ENCODE data around the gene CCDC157. TPM values are rescaled to one million over a fixed set of nuclear protein-coding genes. Genes with fewer than 3 reads are reported as not detected.

The CCDC157 gene
- total and polyA plus RNA-seq, 12 donors, result 0.48 to 9.9 (median 2.8) TPM

DNA sequence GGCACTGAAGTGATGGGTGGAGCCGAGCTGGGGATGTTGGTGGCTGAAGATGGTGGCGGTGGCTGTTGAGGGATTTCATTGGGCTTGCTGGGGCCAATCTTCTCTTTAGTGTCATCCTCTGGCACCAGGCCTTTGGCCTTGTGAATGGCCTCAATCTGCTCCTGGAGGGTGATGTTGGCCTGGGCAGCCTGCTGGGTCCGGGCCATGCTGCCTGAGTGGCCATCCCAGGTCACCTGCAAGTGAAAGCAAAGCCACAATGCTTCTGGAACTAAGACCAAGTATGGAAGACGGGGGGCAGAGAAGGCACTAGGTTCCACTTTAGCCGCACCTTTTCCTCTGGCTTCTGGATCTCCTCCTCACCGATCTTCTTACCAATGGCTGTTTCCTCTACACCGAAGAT lies 18.0 kb upstream of the CCDC157 start:
- peak in 2 of 7 donors; percentile 38 to 52 for DNase-seq
- H3K27ac ChIP-seq, result no peak overlapping the region
- intact Hi-C loops (cut with DNase I), result no loop called here
- H3K27me3 ChIP-seq, result no peaks in the 10 kb centered on the region
- H3K4me3 ChIP-seq, result no peak overlapping the region
- no peaks in the 10 kb centered on the region for H3K9me3 ChIP-seq (replicated peaks in 1 of 3)
- H3K4me1 ChIP-seq (replicated peaks in 1 of 2), result peaks cover 3 to 19% of the 10 kb centered on the region in 2 donors
- H3K36me3 ChIP-seq (replicated peaks in 1 of 2), result peaks cover 0 to 100% of the 10 kb centered on the region in 2 donors
- WGBS, 4 donors, result 85 to 88% (median 86%) methylated on average over 7 of the region's 7 CpGs
- TF ChIP-seq, protein P1, sequence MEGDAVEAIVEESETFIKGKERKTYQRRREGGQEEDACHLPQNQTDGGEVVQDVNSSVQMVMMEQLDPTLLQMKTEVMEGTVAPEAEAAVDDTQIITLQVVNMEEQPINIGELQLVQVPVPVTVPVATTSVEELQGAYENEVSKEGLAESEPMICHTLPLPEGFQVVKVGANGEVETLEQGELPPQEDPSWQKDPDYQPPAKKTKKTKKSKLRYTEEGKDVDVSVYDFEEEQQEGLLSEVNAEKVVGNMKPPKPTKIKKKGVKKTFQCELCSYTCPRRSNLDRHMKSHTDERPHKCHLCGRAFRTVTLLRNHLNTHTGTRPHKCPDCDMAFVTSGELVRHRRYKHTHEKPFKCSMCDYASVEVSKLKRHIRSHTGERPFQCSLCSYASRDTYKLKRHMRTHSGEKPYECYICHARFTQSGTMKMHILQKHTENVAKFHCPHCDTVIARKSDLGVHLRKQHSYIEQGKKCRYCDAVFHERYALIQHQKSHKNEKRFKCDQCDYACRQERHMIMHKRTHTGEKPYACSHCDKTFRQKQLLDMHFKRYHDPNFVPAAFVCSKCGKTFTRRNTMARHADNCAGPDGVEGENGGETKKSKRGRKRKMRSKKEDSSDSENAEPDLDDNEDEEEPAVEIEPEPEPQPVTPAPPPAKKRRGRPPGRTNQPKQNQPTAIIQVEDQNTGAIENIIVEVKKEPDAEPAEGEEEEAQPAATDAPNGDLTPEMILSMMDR (IDR thresholded peaks at IDR 0.05), result no peak
- no peak for TF ChIP-seq POLR2A (IDR thresholded peaks at IDR 0.05)

DNA sequence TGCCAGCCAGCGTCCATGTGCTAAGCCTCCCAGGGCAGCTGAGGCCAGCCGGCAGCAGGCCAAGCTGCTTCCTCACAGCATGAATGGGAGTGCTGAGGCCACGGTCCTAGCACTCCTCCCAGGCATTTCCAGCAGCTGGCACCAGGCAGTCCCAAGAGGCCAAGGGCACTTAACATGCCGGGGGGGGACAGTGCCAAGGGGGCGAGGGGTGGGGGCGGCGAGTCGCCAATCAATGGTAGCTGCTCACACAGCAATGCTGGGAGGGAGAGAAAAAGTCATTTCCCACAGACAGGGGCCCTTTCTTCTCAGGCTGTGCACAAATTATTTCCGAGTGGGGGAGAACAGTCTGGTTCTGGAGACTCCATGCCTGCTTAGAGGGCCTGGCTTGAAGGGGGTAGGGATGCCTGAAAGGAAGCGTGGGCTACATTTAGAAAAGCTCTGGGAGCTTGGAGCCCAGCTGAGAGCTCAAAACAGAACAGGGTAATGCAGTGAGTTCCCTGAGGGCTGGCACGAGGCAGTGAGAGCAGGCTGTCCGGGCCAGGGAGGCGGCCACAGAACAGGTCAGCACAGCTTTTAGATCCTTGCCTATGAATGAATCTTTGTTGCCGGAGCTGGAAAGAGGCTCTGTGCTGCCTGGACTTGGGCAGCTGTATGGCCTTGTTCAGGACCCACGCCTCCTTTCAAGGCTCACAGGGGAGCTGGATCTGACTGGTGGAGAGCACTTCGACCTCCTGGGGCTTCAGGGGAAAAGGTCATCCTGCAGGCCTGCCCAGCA lies 15.7 kb upstream of the CCDC157 start:
- intact Hi-C loops (cut with DNase I), result no loop called here
- TF ChIP-seq POLR2A (IDR thresholded peaks at IDR 0.05), result no peak
- TF ChIP-seq, protein P1 (IDR thresholded peaks at IDR 0.05), result no peak
- peaks cover 0 to 100% of the 10 kb centered on the region in 2 donors for H3K36me3 ChIP-seq (replicated peaks in 1 of 2)
- H3K27ac ChIP-seq, result peak overlapping the region in 4 of 5 donors; percentile 26 to 48 (median 42)
- 41 to 54% (median 45%) methylated on average over 8 to 16 of the region's 16 CpGs for WGBS, 4 donors
- no peaks in the 10 kb centered on the region for H3K27me3 ChIP-seq
- H3K9me3 ChIP-seq (replicated peaks in 1 of 3), result no peaks in the 10 kb centered on the region
- H3K4me3 ChIP-seq, result no peak overlapping the region
- H3K4me1 ChIP-seq (replicated peaks in 1 of 2), result peaks cover 3 to 19% of the 10 kb centered on the region in 2 donors
- DNase-seq, result peak; percentile 53 to 89 (median 78)

DNA sequence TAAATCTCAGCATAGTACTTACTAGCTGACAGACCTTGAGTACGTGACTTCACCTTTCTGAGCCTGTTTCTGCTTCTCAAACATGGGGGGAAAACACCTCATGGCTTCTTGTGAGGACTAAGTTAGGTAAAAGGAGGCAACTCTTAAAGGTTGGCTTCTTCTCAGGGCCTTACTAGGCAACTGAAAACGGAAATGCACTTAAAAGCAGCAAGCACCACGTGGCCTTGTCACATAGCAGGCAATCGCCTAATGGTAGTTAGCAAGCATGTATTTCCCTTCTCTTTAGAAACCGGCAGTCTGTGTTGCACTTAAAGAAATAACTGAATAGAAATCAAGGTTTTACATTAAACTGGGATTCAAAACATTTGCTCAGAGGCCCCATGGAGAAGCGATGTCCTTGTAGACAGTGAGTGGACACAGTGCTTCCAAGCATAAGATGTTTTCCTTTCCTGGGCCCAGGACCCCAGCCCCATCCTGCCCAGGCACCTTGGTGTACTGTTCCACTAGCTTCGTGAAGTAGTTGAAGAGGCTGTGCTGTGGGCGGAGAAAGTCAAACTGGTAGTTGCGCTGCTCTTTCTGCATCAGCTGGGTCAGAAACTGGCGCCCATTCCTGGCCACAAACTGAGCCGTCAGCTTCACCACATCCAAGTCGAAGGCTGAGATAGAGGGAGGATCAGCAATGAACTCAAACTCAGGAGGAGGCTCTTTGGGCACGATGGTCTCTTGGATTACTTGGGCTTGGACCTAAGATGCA lies 12.2 kb upstream of the CCDC157 start:
- peaks cover 0 to 100% of the 10 kb centered on the region in 2 donors for H3K36me3 ChIP-seq (replicated peaks in 1 of 2)
- H3K27me3 ChIP-seq, result no peaks in the 10 kb centered on the region
- no peak for DNase-seq
- intact Hi-C loops (cut with DNase I), result no loop called here
- 89 to 93% (median 91%) methylated on average over 13 of the region's 13 CpGs for WGBS, 4 donors
- TF ChIP-seq, protein P1 (IDR thresholded peaks at IDR 0.05), result no peak
- TF ChIP-seq POLR2A (IDR thresholded peaks at IDR 0.05), result no peak
- no peak overlapping the region for H3K27ac ChIP-seq
- H3K4me1 ChIP-seq (replicated peaks in 1 of 2), result peaks cover 3 to 19% of the 10 kb centered on the region in 2 donors
- H3K9me3 ChIP-seq (replicated peaks in 1 of 3), result no peaks in the 10 kb centered on the region
- H3K4me3 ChIP-seq, result no peak overlapping the region

DNA sequence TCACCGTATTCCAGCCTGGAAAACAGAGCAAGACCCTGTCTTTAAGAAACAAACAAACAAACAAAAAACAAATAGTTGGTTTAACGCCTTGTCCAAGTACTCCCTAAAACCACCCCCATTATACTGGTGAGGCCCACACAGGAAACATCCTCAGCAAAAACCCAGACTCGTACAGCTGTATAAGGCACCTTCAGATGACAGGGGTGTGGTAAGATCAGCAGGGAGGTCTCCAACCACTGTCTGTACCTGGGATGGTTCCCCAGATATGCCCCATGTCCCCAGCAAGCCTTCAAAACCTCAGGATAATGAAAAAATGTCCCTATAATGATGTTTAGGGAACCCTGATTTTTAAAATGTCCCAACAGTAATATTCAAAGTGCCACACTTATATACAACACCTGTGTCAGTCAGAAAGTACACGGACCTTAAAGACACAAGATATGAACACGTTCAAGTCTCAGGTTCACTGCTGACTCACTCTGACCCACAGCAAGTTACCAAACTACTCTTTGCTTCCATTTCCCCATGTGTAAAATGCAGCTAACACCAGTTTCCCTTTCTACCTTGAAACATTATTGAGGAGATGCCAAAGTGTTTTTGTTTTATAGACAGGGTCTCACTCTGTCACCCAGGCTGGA lies 9.4 kb upstream of the CCDC157 start:
- 60 to 73% (median 69%) methylated on average over 5 of the region's 5 CpGs for WGBS, 4 donors
- Histone ChIP-seq H3K4me3 (no peak overlapping the region), H3K27ac (no peak overlapping the region), H3K27me3 (no peaks in the 10 kb centered on the region), H3K4me1 (replicated peaks in 1 of 2) (peaks cover 0 to 13% of the 10 kb centered on the region in 2 donors), H3K9me3 (replicated peaks in 1 of 3) (no peaks in the 10 kb centered on the region), H3K36me3 (replicated peaks in 1 of 2) (peaks cover 0 to 94% of the 10 kb centered on the region in 2 donors)
- TF ChIP-seq, protein P1 (IDR thresholded peaks at IDR 0.05), result no peak
- no peak for TF ChIP-seq POLR2A (IDR thresholded peaks at IDR 0.05)
- intact Hi-C loops (cut with DNase I), result no loop called here
- no peak for DNase-seq
